NCI-H146 (cell line): ENCODE measurements around the gene RPLP2.

Source experiments
- DNase-seq: peaks from one replicate; lab custom pipeline; 2025; lab: John Stamatoyannopoulos, UW

The RPLP2 gene

GRCh38 chr11:773830-774229, 35.9 kb upstream of the RPLP2 start:
- no peak for DNase-seq

- DNase-seq, result no peak
These were observed 34.7 kb upstream of the RPLP2 start for GRCh38 chr11:774873-775592.

DNA sequence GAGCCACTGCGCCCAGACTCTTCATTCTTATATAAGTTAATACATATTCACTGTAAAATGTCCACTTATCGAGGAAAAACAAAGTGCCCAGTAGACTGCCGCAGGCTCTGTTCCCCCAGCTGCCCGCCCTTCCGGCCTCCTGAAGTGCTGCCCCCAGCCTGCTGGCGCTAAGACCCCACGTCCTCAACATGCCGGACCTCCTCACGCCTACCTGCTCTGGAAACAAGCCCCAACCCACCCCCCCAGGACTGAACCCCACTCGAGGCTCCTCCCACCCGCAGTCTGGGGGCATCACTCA, 33.6 kb upstream of the RPLP2 start:
- DNase-seq, result no peak

- DNase-seq, result peak; percentile 75
These were observed 33.0 kb upstream of the RPLP2 start for GRCh38 chr11:776561-777287.

- DNase-seq, result peak; percentile 90
These were observed 32.2 kb upstream of the RPLP2 start, which contains the start of gene GATD1 for GRCh38 chr11:777288-778255. Gene GATD1, minus strand, starts transcription at chr11:777487. Its CDS starts 25 bp downstream, at chr11:777462.

GRCh38 chr11:778976-779954, 30.5 kb upstream of the RPLP2 start:
- no peak for DNase-seq

- no peak for DNase-seq
These were observed 29.7 kb upstream of the RPLP2 start for GRCh38 chr11:779955-780532.

DNA sequence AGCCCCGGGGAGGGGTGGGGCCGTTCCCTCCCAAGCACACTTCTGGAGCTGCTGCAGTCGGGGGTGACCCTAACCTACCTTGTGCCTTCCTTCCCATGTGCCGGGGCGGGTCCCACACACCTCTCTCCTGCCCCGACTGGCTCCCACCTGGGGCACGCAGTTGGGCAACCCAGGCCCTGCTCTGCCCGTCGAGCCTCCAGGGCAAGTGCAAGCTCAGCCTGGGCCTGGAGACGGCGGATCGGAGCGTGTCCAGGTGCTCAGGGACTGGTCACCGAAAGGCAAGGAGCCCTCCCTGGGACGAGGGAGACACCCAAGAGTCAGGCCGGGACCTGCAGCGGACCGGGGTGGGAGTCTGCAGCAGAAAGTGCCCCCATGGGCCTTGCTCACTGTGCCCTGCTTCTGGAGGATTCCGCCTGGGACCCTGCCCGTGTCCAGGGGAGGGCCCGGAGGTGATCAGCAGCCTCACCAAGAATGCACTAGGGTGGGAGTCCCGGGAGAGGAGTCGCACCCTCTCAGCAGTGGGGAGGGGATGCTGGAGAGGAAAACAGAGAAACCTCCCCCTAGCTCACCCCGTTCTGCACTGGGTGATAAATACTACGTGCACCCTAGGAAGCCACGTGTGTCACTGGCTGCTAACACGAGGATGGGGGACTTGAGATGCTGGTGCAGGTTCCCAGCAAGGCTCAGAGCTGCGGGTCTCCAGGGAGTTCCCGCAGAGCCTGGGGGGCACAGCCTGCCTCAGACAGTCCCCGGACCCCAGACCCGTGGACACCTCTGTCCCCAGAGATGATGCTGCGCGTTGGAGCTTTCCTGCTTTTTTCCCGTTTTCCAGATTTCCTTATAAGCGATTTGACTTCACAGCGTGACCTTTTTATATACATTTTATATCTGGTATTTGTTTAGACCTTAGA, 27.2 kb upstream of the RPLP2 start:
- no peak for DNase-seq

DNA sequence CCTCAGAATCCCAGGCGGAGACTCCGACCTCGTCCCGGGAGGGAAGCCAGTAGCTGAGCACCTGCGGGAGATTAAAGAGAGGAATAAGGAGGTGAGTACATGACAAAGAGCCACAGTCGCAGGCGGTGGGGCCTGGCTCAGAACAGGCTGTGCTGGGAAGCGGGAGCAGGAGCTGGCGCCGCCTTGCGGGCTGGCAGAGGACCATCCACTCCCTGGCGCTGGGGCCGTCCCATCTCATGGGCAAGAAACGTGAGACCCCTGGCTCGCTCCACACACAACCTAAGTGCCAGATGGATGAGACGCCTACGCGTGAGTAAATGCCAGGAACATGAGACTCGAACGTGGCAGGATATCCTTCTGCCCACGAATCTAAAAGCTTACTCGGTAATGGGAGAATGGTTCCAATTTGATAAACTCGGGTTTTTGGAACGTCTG, 26.2 kb upstream of the RPLP2 start:
- DNase-seq, result peak; percentile 57

DNA sequence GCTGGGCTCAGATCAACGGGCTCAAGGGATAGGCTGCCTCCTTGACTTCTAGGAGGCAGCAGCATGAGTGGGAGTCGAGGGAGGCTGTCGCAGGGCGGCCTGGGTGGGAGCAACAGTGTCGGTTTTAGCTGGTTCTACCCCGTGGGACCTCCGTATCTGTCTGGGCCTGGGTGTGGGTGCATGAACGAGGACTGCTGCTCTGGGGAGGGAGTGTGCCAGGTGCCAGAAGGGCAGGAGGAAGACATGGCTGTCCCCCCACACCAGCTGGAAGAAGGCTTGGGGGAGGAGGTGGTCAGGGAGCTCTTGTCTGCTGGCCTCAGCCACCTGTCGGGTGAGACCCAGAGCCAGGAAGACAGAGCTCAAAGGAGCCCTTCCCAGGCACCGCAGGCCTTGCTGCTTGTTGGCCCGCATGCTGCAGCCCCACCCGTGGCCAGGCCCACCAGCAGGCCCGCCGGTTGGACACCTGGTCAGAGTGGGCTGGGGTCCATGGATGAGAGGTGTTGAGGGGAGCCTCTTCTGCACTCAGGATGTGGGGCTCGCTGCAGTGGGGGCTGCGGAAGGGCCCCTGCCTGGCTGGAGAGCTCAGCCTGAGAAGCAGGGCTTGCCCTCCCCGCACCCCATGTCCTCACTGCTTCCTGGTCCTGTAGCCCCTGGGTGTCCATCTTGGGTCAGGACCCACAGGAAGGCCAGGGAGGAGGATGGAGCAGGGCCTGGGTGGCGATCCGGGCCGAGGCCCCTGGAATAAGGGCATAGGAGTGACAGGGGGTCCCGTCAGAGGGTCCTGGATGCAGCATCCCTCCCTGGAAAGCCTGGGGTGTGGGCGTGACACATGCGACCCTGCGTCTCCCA, 23.3 kb upstream of the RPLP2 start:
- no peak for DNase-seq

- no peak for DNase-seq
These were observed 22.6 kb upstream of the RPLP2 start for GRCh38 chr11:787084-787675.

GRCh38 chr11:788009-788640, 21.6 kb upstream of the RPLP2 start:
- no peak for DNase-seq

- DNase-seq, result peak; percentile 56
These were observed 20.5 kb upstream of the RPLP2 start for GRCh38 chr11:788953-789940.

- DNase-seq, result peak; percentile 65
These were observed 19.8 kb upstream of the RPLP2 start, which contains the start of gene CEND1 for GRCh38 chr11:789943-790342. Gene CEND1, minus strand, starts transcription at chr11:790090. Its CDS starts 1,514 bp downstream, at chr11:788576.

DNA sequence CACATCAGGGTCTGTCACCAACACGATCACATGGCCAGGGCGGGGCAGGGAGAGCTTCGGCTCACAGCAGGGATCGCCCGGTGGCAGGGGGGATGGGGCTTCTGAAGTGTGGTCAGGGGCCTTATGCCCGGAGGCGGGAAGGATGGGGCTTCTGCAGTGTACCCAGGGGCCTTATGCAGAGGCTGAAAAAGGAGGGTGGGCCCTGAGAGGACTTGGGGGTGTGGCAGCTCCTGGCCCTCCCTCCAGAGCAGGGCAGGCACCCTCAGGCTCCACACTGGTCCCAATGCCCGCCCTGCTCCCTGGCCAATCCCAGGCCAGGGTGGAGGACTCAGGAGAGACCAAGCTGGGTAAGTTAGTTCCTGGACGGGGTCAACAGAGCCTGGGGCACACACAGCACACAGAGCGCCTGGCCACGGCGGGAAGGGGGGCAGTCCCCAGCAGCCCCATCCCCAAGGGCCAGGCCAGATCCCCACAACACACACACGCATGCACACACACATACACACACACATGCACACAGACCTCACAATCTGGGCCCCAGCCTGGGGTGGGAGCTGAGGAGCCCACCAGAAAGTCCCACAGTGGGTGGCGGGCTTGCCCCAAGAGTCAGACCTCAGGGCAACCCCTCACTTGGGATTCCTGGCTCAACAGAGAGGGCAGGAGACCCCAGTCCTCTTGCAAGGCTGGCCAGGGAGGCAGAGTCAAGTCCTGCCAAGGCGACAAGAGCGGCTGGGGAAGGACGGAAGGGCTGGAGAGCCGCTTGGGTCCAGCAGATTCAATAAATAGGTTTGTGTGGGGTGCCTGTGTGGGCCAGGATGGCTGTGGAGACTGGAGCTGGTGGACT, 18.8 kb upstream of the RPLP2 start:
- DNase-seq, result no peak
